K562 (cell line): ENCODE results near the gene HECA. TPM values are rescaled to one million over a fixed set of nuclear protein-coding genes. Genes with fewer than 3 reads are reported as not detected.

Experiments
- ATAC-seq: fragments of 200-7000 bp; cut with Tn5 transposase; 3 replicates; pipeline ENCODE4 v1.9.1; 2020; ENCODE audit warnings: moderate library complexity
- BruUV-seq: library from RNA; stranded (reverse); fragments of 400-500 nt; replicated peaks from 2 replicates; lab custom pipeline; 2021; lab: Mats Ljungman, UMichigan
- CTCF ChIA-PET: fragments of 300-600 bp; formaldehyde crosslinking; extraction: SDS; loops from one replicate; lab custom pipeline; 2021; ENCODE audit warnings: low intra/inter-chr PET ratio; lab: Yijun Ruan, JAX
- POLR2A ChIA-PET: fragments of 300-600, 350-650 bp; sonication (Branson Sonifier 250); formaldehyde crosslinking; extraction: SDS; loops from one replicate; lab custom pipeline; 2021; ENCODE audit warnings: antibody characterized with exemption, inconsistent platforms; lab: Yijun Ruan, JAX
- DNase-seq, 4 experiments: peaks; one replicate each; pipeline versions ENCODE4 v3.0.0 to v3.0.0-alpha.2; 2011 to 2018; ENCODE audit warnings: low spot score in 3 of 4, mixed read lengths in 3 of 4; ENCODE audit errors: extremely low read depth in 1 of 4
- FAIRE-seq: peaks from 2 replicates; lab custom pipeline; 2011; peaks lifted over from hg19 to GRCh38; lab: Jason Lieb, UNC
- H2AFZ ChIP-seq: 2 replicates; pipeline ENCODE4 v1.6.0; 2011; ENCODE audit warnings: low read depth, low read length, control low read depth, inconsistent platforms
- H3K27ac ChIP-seq: fragments of 200-600 bp; 3 replicates; pipeline ENCODE4 v1.8.0; 2011; ENCODE audit warnings: low read depth, mild to moderate bottlenecking, control low read depth, inconsistent platforms, low read length, moderate library complexity, mixed read lengths; ENCODE audit errors: extremely low read depth
- H3K27me3 ChIP-seq, 2 experiments: fragments of 300-600 bp in 1 of 2; 2 replicates in 1 of 2; 3 replicates in 1 of 2; pipeline versions ENCODE4 v1.6.0 to v1.8.0; 2011; ENCODE audit warnings: inconsistent platforms in 2 of 2, low read length in 2 of 2, mild to moderate bottlenecking in 1 of 2, mixed read lengths in 1 of 2, moderate library complexity in 1 of 2; ENCODE audit not compliant: control insufficient read depth in 2 of 2, insufficient read depth in 2 of 2
- H3K36me3 ChIP-seq: fragments of 300-600 bp; 3 replicates; pipeline ENCODE4 v1.8.0; 2011; ENCODE audit warnings: mild to moderate bottlenecking, low read length, inconsistent platforms; ENCODE audit not compliant: control insufficient read depth, insufficient read depth
- H3K4me1 ChIP-seq, 2 experiments: fragments of 200-600 bp in 1 of 2; replicated peaks in 1 of 2; 2 replicates in 1 of 2; 3 replicates in 1 of 2; pipeline versions ENCODE4 v1.5.1 to v1.8.0; 2011; ENCODE audit warnings: inconsistent platforms in 2 of 2, low read length in 2 of 2, mild to moderate bottlenecking in 1 of 2, mixed read lengths in 1 of 2, moderate library complexity in 1 of 2; ENCODE audit not compliant: control insufficient read depth in 2 of 2, insufficient read depth in 2 of 2
- H3K4me2 ChIP-seq: 2 replicates; pipeline ENCODE4 v1.6.1; 2011; ENCODE audit warnings: low read length, control low read depth, inconsistent platforms, mixed read lengths; ENCODE audit not compliant: insufficient read depth
- H3K4me3 ChIP-seq: fragments of 200-600 bp; sonication (generic), shearing (Covaris generic); 2 replicates; pipeline ENCODE4 v1.5.1; 2016; ENCODE audit warnings: control low read depth, inconsistent platforms
- H3K79me2 ChIP-seq: fragments of 200-600 bp; 3 replicates; pipeline ENCODE4 v1.8.0; 2011; ENCODE audit warnings: low read length, inconsistent platforms; ENCODE audit not compliant: control insufficient read depth, insufficient read depth
- H3K9ac ChIP-seq, 2 experiments: 2 replicates each; pipeline versions ENCODE4 v1.6.0 to v1.6.1; 2011; ENCODE audit warnings: low read depth in 2 of 2, low read length in 2 of 2, control low read depth in 1 of 2, inconsistent platforms in 1 of 2, mild to moderate bottlenecking in 1 of 2, mixed read lengths in 1 of 2; ENCODE audit not compliant: insufficient read depth in 1 of 2
- H3K9me1 ChIP-seq: one replicate; pipeline ENCODE4 v1.6.0; 2011; ENCODE audit warnings: inconsistent platforms, mild to moderate bottlenecking, low read length, moderate library complexity; ENCODE audit not compliant: control insufficient read depth, insufficient read depth
- H3K9me3 ChIP-seq: replicated peaks from 2 replicates; pipeline ENCODE4 v1.5.1; 2011; ENCODE audit warnings: low read depth, low read length, inconsistent platforms; ENCODE audit not compliant: control insufficient read depth, insufficient read depth
- H4K20me1 ChIP-seq: replicated peaks from 2 replicates; pipeline ENCODE4 v1.6.1; 2011; ENCODE audit warnings: low read length, inconsistent platforms, mixed read lengths; ENCODE audit not compliant: control insufficient read depth, insufficient read depth
- E2F3 ChIP-seq: fragments of 250-450 bp; sonication (Bioruptor Pico); IDR thresholded peaks from 2 replicates; pipeline ENCODE4 v1.4.0; 2020; ENCODE audit warnings: mild to moderate bottlenecking
- ELF4 ChIP-seq: fragments of 450-650 bp; formaldehyde crosslinking; IDR thresholded peaks from 2 replicates; pipeline ENCODE4 v1.4.0; 2022; ENCODE audit warnings: missing genetic modification characterization
- HDAC1 ChIP-seq, 2 experiments: fragments of 450-650 bp; IDR thresholded peaks; 2 replicates each; pipeline ENCODE4 v1.6.1; 2016 to 2017; ENCODE audit warnings: inconsistent platforms in 1 of 2, mild to moderate bottlenecking in 1 of 2, moderate library complexity in 1 of 2
- JUND ChIP-seq, 2 experiments: IDR thresholded peaks; 2 replicates in 1 of 2; 3 replicates in 1 of 2; pipeline ENCODE4 v1.6.1; 2011; ENCODE audit warnings: borderline replicate concordance in 2 of 2, low read depth in 2 of 2, low read length in 2 of 2, improper control_type of control experiment in 1 of 2, missing biosample characterization in 1 of 2, missing genetic modification characterization in 1 of 2, missing genetic modification reagents in 1 of 2
- MCM2 ChIP-seq: fragments of 450-650 bp; IDR thresholded peaks from 2 replicates; pipeline ENCODE4 v1.6.1; 2017; ENCODE audit warnings: low read depth, mild to moderate bottlenecking
- PTRF ChIP-seq: fragments of 450-650 bp; IDR thresholded peaks from 2 replicates; pipeline ENCODE4 v1.6.1; 2016; ENCODE audit warnings: mild to moderate bottlenecking, missing genetic modification characterization, missing compliant biosample characterization
- PTTG1 ChIP-seq: fragments of 450-650 bp; IDR thresholded peaks from 2 replicates; pipeline ENCODE4 v1.6.1; 2016; ENCODE audit warnings: low read depth, mild to moderate bottlenecking, missing genetic modification characterization, missing compliant biosample characterization
- RB1 ChIP-seq: fragments of 450-650 bp; IDR thresholded peaks from 2 replicates; pipeline ENCODE4 v1.6.1; 2017; ENCODE audit warnings: low read depth, mild to moderate bottlenecking
- RBBP5 ChIP-seq: fragments of 200-600 bp; sonication (generic); IDR thresholded peaks from 2 replicates; pipeline ENCODE4 v1.6.1; 2012; ENCODE audit warnings: borderline replicate concordance, mild to moderate bottlenecking, low read length, control low read depth, inconsistent platforms; ENCODE audit not compliant: insufficient read depth, poor library complexity, severe bottlenecking
- SFPQ ChIP-seq: fragments of 200-400 bp; formaldehyde crosslinking; IDR thresholded peaks from 2 replicates; pipeline ENCODE4 v1.6.1; 2017; ENCODE audit warnings: mild to moderate bottlenecking, low read depth, low read length, moderate library complexity
- SREBF1 ChIP-seq: fragments of 150-350 bp; IDR thresholded peaks from 2 replicates; pipeline ENCODE4 v1.6.1; 2014; ENCODE audit warnings: antibody characterized with exemption, low read depth, low read length, borderline replicate concordance
- TGIF2 ChIP-seq: sonication (generic); formaldehyde crosslinking; IDR thresholded peaks from 2 replicates; pipeline ENCODE4 v1.8.1; 2022; ENCODE audit warnings: mild to moderate bottlenecking, missing genetic modification reagents, moderate library complexity
- XRCC3 ChIP-seq: fragments of 450-650 bp; IDR thresholded peaks from 2 replicates; pipeline ENCODE4 v1.6.1; 2017; ENCODE audit warnings: mild to moderate bottlenecking, moderate library complexity
- ZBTB12 ChIP-seq: fragments of 250-450 bp; sonication (Bioruptor Pico); IDR thresholded peaks from 2 replicates; pipeline ENCODE4 v1.4.0; 2020
- ZNF143 ChIP-seq: sonication (generic); formaldehyde crosslinking; IDR thresholded peaks from 2 replicates; pipeline ENCODE4 v1.9.0; 2022; ENCODE audit warnings: mild to moderate bottlenecking, missing genetic modification reagents
- ZNF707 ChIP-seq: fragments of 250-450 bp; sonication (Bioruptor Pico); conservative IDR thresholded peaks from 2 replicates; pipeline ENCODE4 v1.8.0; 2022; ENCODE audit warnings: inconsistent platforms, mild to moderate bottlenecking, moderate library complexity
- WGBS: fragments of 100-300 bp; shearing (Covaris generic); methylation state at CpG from one replicate; pipeline ENCODE4 v1.1.6; 2016; ENCODE audit warnings: low coverage, mixed read lengths; ENCODE audit not compliant: insufficient coverage; ENCODE audit errors: missing lambda C conversion rate; 5-methylcytosine and 5-hydroxymethylcytosine counted together
- in situ Hi-C: fragments of 300-500 bp; cut with MboI; formaldehyde crosslinking; loops from 4 replicates; pipeline ENCODE4 v1.15.0; 2018; ENCODE audit warnings: inconsistent platforms, mixed read lengths
- intact Hi-C: fragments of 100-400 bp; cut with micrococcal nuclease; formaldehyde crosslinking; loops from 2 replicates; pipeline ENCODE4 v1.14.2; 2022
- polyA plus RNA-seq, 8 experiments: library from polyadenylated mRNA; depleted of rRNA in 4 of 8; stranded (reverse) in 5 of 8; unstranded in 3 of 8; fragments of >200 nt; fragmentation: Nextera tagmentation in 2 of 8; fragmentation: Illumina TruSeq in 1 of 8; extraction: Ambion mirVana in 2 of 8; extraction: Trizol in 1 of 8; gene quantifications; 2 replicates each; pipeline versions ENCODE4 v1.2.1 to v1.2.3, GENCODE V29; 2011 to 2014; ENCODE audit warnings: inconsistent platforms in 1 of 8, missing spikeins in 1 of 8
- total RNA-seq, 7 experiments: library from RNA; depleted of rRNA in 6 of 7; stranded (reverse); fragments of >200 nt in 6 of 7; fragmentation: Illumina TruSeq in 2 of 7; extraction: Trizol in 2 of 7; gene quantifications; 2 replicates each; pipeline versions ENCODE4 v1.2.1 to v1.2.3, GENCODE V29; 2011 to 2021; ENCODE audit warnings: low replicate concordance in 1 of 7
- TF ChIP-seq, protein P1 (sequence below), 2 experiments: fragments of 450-650 bp in 1 of 2; IDR thresholded peaks; 2 replicates each; pipeline ENCODE4 v1.6.1; 2011 to 2017; ENCODE audit warnings: low read depth in 2 of 2, antibody characterized with exemption in 1 of 2, borderline replicate concordance in 1 of 2, low read length in 1 of 2, mild to moderate bottlenecking in 1 of 2, mixed read lengths in 1 of 2; ENCODE audit not compliant: control insufficient read depth in 1 of 2

HECA gene
- total and polyA plus RNA-seq, 9 of the 15 experiments (the other 6 are each of a cell fraction or from before 2014, with no cell fraction given): 0.31 to 2.3 (median 1.1) TPM

DNA sequence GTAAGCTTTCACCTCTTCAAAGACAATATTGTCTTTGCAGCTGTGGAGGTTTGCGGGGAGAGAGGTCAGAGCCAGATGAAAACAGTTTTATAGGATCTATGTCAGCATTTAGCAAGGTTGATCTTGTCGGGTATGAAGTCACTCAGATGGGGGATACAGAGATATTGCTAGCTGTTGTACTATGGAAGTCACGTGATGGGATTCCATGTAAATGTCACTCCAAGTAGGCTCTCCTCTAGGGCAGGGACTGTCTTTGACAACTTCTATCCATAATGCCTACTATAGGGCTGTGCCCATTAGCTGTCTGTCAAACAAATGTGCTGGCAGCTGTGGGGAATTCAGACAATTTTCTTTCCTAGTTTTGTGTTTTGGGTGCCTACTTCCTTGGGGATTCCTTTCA is 54.8 kb downstream of the HECA start:
- no peaks in the 10 kb centered on the region for H3K9me1 ChIP-seq
- ChIA-PET POLR2A (interaction anchor here (0.9 kb wide), 1 partner anchor 11 kb away, joined by 3 read pairs; no protein-coding TSS in a partner anchor), CTCF (no interaction called here)
- no peaks in the 10 kb centered on the region for H3K36me3 ChIP-seq
- peaks cover 0 to 5% of the 10 kb centered on the region in 2 experiments; a peak in 3 of 5 replicates for H3K27me3 ChIP-seq
- ATAC-seq (no peak), FAIRE-seq (no peak), DNase-seq (no peak)
- H3K4me1 ChIP-seq: no peaks in the 10 kb centered on the region
- 0% methylated on average over 3 of the region's 3 CpGs for WGBS
- H3K4me2 ChIP-seq: no peak overlapping the region
- H3K9ac ChIP-seq: no peak overlapping the region
- BruUV-seq: no TSS peak
- in situ Hi-C loops (no loop called here), intact Hi-C loops (no loop called here)
- H3K9me3 ChIP-seq: no peaks in the 10 kb centered on the region
- H2AFZ ChIP-seq: no peak overlapping the region
- no peaks in the 10 kb centered on the region for H4K20me1 ChIP-seq
- no peak overlapping the region for H3K27ac ChIP-seq
- H3K4me3 ChIP-seq: no peak overlapping the region
- no peaks in the 10 kb centered on the region for H3K79me2 ChIP-seq
- TF ChIP-seq ZBTB12 (CRISPR knock-in tag): no peak
- TF ChIP-seq HDAC1 (IDR thresholded peaks at IDR 0.05): no peak
- TF ChIP-seq E2F3 (CRISPR knock-in tag): no peak
- TF ChIP-seq SFPQ: no peak
- no peak for TF ChIP-seq ZNF707 (CRISPR knock-in tag)
- TF ChIP-seq PTRF (tag): no peak
- no peak for TF ChIP-seq RB1
- TF ChIP-seq TGIF2 (CRISPR knock-in tag): no peak
- no peak for TF ChIP-seq PTTG1 (tag)
- no peak for TF ChIP-seq XRCC3
- no peak for TF ChIP-seq MCM2
- no peak for TF ChIP-seq ZNF143 (CRISPR knock-in tag)
- no peak for TF ChIP-seq ELF4 (CRISPR knock-in tag)
- TF ChIP-seq RBBP5: no peak
- no peak for TF ChIP-seq JUND (IDR thresholded peaks at IDR 0.05; ENCODE audit: borderline replicate concordance, low read depth, low read length)
- TF ChIP-seq JUND (tag; IDR thresholded peaks at IDR 0.05; ENCODE audit: borderline replicate concordance, low read depth, low read length): no peak
- TF ChIP-seq, protein P1, sequence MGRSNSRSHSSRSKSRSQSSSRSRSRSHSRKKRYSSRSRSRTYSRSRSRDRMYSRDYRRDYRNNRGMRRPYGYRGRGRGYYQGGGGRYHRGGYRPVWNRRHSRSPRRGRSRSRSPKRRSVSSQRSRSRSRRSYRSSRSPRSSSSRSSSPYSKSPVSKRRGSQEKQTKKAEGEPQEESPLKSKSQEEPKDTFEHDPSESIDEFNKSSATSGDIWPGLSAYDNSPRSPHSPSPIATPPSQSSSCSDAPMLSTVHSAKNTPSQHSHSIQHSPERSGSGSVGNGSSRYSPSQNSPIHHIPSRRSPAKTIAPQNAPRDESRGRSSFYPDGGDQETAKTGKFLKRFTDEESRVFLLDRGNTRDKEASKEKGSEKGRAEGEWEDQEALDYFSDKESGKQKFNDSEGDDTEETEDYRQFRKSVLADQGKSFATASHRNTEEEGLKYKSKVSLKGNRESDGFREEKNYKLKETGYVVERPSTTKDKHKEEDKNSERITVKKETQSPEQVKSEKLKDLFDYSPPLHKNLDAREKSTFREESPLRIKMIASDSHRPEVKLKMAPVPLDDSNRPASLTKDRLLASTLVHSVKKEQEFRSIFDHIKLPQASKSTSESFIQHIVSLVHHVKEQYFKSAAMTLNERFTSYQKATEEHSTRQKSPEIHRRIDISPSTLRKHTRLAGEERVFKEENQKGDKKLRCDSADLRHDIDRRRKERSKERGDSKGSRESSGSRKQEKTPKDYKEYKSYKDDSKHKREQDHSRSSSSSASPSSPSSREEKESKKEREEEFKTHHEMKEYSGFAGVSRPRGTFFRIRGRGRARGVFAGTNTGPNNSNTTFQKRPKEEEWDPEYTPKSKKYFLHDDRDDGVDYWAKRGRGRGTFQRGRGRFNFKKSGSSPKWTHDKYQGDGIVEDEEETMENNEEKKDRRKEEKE (IDR thresholded peaks at IDR 0.05; ENCODE audit: borderline replicate concordance in 1 of 2, control insufficient read depth in 1 of 2, low read depth in 2 of 2, low read length in 1 of 2): no peak
- no peak for TF ChIP-seq SREBF1
